H1 (cell line): ENCODE data around the gene DENND1A. TPM values are rescaled to one million over a fixed set of nuclear protein-coding genes. Genes with fewer than 3 reads are reported as not detected.

ENCODE experiments used
- CTCF ChIA-PET: fragments of 300-600 bp; sonication (Branson Sonifier 250); formaldehyde crosslinking; loops from one replicate; lab custom pipeline; 2021; ENCODE audit not compliant: partially characterized antibody; lab: Charles Lee
- POLR2A ChIA-PET: fragments of 300-600 bp; sonication (Branson Sonifier 250); formaldehyde crosslinking; loops from one replicate; lab custom pipeline; 2021; ENCODE audit warnings: inconsistent platforms; ENCODE audit not compliant: partially characterized antibody; lab: Charles Lee
- DNase-seq, 2 experiments: peaks; one replicate each; pipeline versions ENCODE4 v3.0.0 to v3.0.0-alpha.2; 2010 to 2022; ENCODE audit warnings: low spot score in 2 of 2, low read depth in 1 of 2, mixed read lengths in 1 of 2
- FAIRE-seq: peaks from 2 replicates; lab custom pipeline; 2011; peaks lifted over from hg19 to GRCh38; lab: Jason Lieb, UNC
- H2AFZ ChIP-seq: 2 replicates; pipeline ENCODE4 v1.8.1; 2012; ENCODE audit warnings: low read length, inconsistent platforms
- H2AK5ac ChIP-seq: 2 replicates; pipeline ENCODE4 v1.6.1; 2013; ENCODE audit warnings: low read depth, low read length
- H2BK120ac ChIP-seq: replicated peaks from 2 replicates; pipeline ENCODE3; 2013; ENCODE audit warnings: low read depth, low read length, inconsistent platforms
- H2BK12ac ChIP-seq: 2 replicates; pipeline ENCODE4 v1.6.1; 2013; ENCODE audit warnings: low read depth, low read length
- H2BK15ac ChIP-seq: 2 replicates; pipeline ENCODE4 v1.6.1; 2013; ENCODE audit warnings: low read length
- H2BK20ac ChIP-seq: 2 replicates; pipeline ENCODE4 v1.6.1; 2013; ENCODE audit warnings: low read length
- H2BK5ac ChIP-seq: 2 replicates; pipeline ENCODE4 v1.6.1; 2013; ENCODE audit warnings: low read depth, low read length
- H3K14ac ChIP-seq: 2 replicates; pipeline ENCODE4 v1.6.1; 2013; ENCODE audit warnings: inconsistent platforms; ENCODE audit not compliant: insufficient read length
- H3K18ac ChIP-seq: 2 replicates; pipeline ENCODE4 v1.6.1; 2013; ENCODE audit warnings: low read length; ENCODE audit errors: extremely low read depth
- H3K23ac ChIP-seq: 2 replicates; pipeline ENCODE4 v1.6.1; 2013; ENCODE audit warnings: inconsistent platforms; ENCODE audit not compliant: insufficient read length
- H3K23me2 ChIP-seq: 2 replicates; pipeline ENCODE4 v1.6.1; 2013; ENCODE audit warnings: low read depth, low read length
- H3K27ac ChIP-seq: 2 replicates; pipeline ENCODE4 v1.6.1; 2011; ENCODE audit warnings: low read depth, low read length, inconsistent platforms
- H3K27me3 ChIP-seq, 4 experiments: replicated peaks in 1 of 4; 1 replicate in 1 of 4; 2 replicates in 3 of 4; pipeline versions ENCODE4 v1.6.1 to v1.8.1; 2011 to 2013; ENCODE audit warnings: low read length in 3 of 4, mild to moderate bottlenecking in 3 of 4, inconsistent platforms in 2 of 4, mixed read lengths in 2 of 4, moderate library complexity in 1 of 4; ENCODE audit not compliant: control insufficient read depth in 3 of 4, insufficient read depth in 3 of 4; ENCODE audit errors: extremely low read depth in 1 of 4
- H3K36me3 ChIP-seq, 4 experiments: 2 replicates each; pipeline versions ENCODE4 v1.6.1 to v1.8.1; 2011 to 2013; ENCODE audit warnings: mild to moderate bottlenecking in 4 of 4, low read length in 3 of 4, moderate library complexity in 2 of 4, control low read depth in 1 of 4, inconsistent platforms in 1 of 4; ENCODE audit not compliant: insufficient read depth in 4 of 4, control insufficient read depth in 2 of 4
- H3K4ac ChIP-seq: replicated peaks from 2 replicates; pipeline ENCODE3; 2013; ENCODE audit warnings: low read length, low read depth, mixed read lengths, inconsistent platforms; ENCODE audit not compliant: insufficient read length
- H3K4me1 ChIP-seq, 4 experiments: replicated peaks in 1 of 4; 1 replicate in 1 of 4; 2 replicates in 3 of 4; pipeline versions ENCODE4 v1.6.1 to v1.8.1; 2011 to 2013; ENCODE audit warnings: low read length in 3 of 4, inconsistent platforms in 2 of 4, mixed read lengths in 1 of 4; ENCODE audit not compliant: insufficient read depth in 4 of 4, control insufficient read depth in 3 of 4
- H3K4me2 ChIP-seq, 2 experiments: 2 replicates each; pipeline versions ENCODE4 v1.6.1 to v1.8.1; 2011 to 2013; ENCODE audit warnings: low read depth in 2 of 2, low read length in 2 of 2, control low read depth in 1 of 2, inconsistent platforms in 1 of 2, mild to moderate bottlenecking in 1 of 2; ENCODE audit not compliant: insufficient read depth in 1 of 2
- H3K4me3 ChIP-seq, 4 experiments: fragments of 200-600, 300-600 bp in 1 of 4; sonication (generic), shearing (Covaris generic), sonication (Bioruptor Twin) in 1 of 4; 2 replicates each; pipeline versions ENCODE4 v1.5.1 to v1.8.1; 2011 to 2016; ENCODE audit warnings: low read length in 4 of 4, low read depth in 3 of 4, control low read depth in 2 of 4, inconsistent platforms in 2 of 4, mild to moderate bottlenecking in 2 of 4, mixed read lengths in 1 of 4, moderate library complexity in 1 of 4; ENCODE audit not compliant: insufficient read depth in 2 of 4; ENCODE audit errors: extremely low read depth in 1 of 4
- H3K56ac ChIP-seq: replicated peaks from 2 replicates; pipeline ENCODE3; 2013; ENCODE audit warnings: low read depth, mild to moderate bottlenecking, mixed read lengths, low read length, inconsistent platforms; ENCODE audit not compliant: insufficient read length
- H3K79me1 ChIP-seq: 2 replicates; pipeline ENCODE4 v1.6.1; 2013; ENCODE audit warnings: low read depth, low read length, control low read depth
- H3K79me2 ChIP-seq, 2 experiments: 2 replicates each; pipeline versions ENCODE4 v1.6.1 to v1.8.1; 2012 to 2013; ENCODE audit warnings: low read length in 2 of 2, mild to moderate bottlenecking in 2 of 2, inconsistent platforms in 1 of 2; ENCODE audit not compliant: insufficient read depth in 2 of 2, control insufficient read depth in 1 of 2
- H3K9ac ChIP-seq, 4 experiments: replicated peaks in 1 of 4; 1 replicate in 1 of 4; 2 replicates in 3 of 4; pipeline versions ENCODE4 v1.6.1 to v1.8.1; 2011 to 2013; ENCODE audit warnings: low read depth in 3 of 4, low read length in 3 of 4, control low read depth in 2 of 4, mild to moderate bottlenecking in 2 of 4, moderate library complexity in 2 of 4, inconsistent platforms in 1 of 4; ENCODE audit errors: extremely low read depth in 1 of 4
- H3K9me3 ChIP-seq, 2 experiments: 2 replicates each; pipeline versions ENCODE4 v1.6.1 to v1.8.1; 2012 to 2013; ENCODE audit warnings: mild to moderate bottlenecking in 2 of 2, moderate library complexity in 2 of 2, control low read depth in 1 of 2, inconsistent platforms in 1 of 2, low read depth in 1 of 2, low read length in 1 of 2, mixed read lengths in 1 of 2; ENCODE audit not compliant: insufficient read depth in 2 of 2
- H4K20me1 ChIP-seq, 2 experiments: replicated peaks in 1 of 2; 2 replicates each; pipeline versions ENCODE3 to v1.8.1; 2011 to 2013; ENCODE audit warnings: inconsistent platforms in 2 of 2, low read length in 2 of 2, mild to moderate bottlenecking in 1 of 2; ENCODE audit not compliant: insufficient read depth in 2 of 2, control insufficient read depth in 1 of 2
- H4K5ac ChIP-seq: 2 replicates; pipeline ENCODE4 v1.6.1; 2013; ENCODE audit warnings: low read length, low read depth, mixed read lengths, inconsistent platforms; ENCODE audit not compliant: insufficient read length
- H4K8ac ChIP-seq: 2 replicates; pipeline ENCODE4 v1.8.0; 2013; ENCODE audit warnings: mild to moderate bottlenecking, moderate library complexity, low read length, inconsistent platforms; ENCODE audit not compliant: insufficient read depth; ENCODE audit errors: extremely low read depth
- H4K91ac ChIP-seq: replicated peaks from 2 replicates; pipeline ENCODE3; 2013; ENCODE audit warnings: low read length, mixed read lengths, inconsistent platforms; ENCODE audit not compliant: insufficient read length
- BRCA1 ChIP-seq: IDR thresholded peaks from 2 replicates; pipeline ENCODE4 v1.6.1; 2012; ENCODE audit warnings: low read depth, low read length, improper control_type of control experiment
- CBX5 ChIP-seq: fragments of 300-800, 300-1000 bp; sonication (generic); IDR thresholded peaks from 2 replicates; pipeline ENCODE4 v1.7.1; 2016; ENCODE audit warnings: antibody characterized with exemption, low read length, low read depth
- CEBPB ChIP-seq: IDR thresholded peaks from 2 replicates; pipeline ENCODE4 v1.6.1; 2012; ENCODE audit warnings: low read depth, low read length
- CHD1 ChIP-seq: IDR thresholded peaks from 2 replicates; pipeline ENCODE4 v1.6.1; 2012; ENCODE audit warnings: low read depth, low read length, improper control_type of control experiment
- CHD2 ChIP-seq: IDR thresholded peaks from 2 replicates; pipeline ENCODE4 v1.6.1; 2012; ENCODE audit warnings: low read length, improper control_type of control experiment
- GABPA ChIP-seq: IDR thresholded peaks from 2 replicates; pipeline ENCODE4 v1.6.1; 2011; ENCODE audit warnings: mild to moderate bottlenecking, low read length, moderate library complexity, borderline replicate concordance; ENCODE audit not compliant: insufficient read depth
- HDAC6 ChIP-seq: IDR thresholded peaks from one replicate; pipeline ENCODE4 v1.7.1; 2012; ENCODE audit warnings: low read depth, mild to moderate bottlenecking, inconsistent platforms, low read length, moderate library complexity
- KDM4A ChIP-seq: IDR thresholded peaks from one replicate; pipeline ENCODE4 v1.7.1; 2012; ENCODE audit warnings: low read depth, mild to moderate bottlenecking, moderate library complexity, low read length, inconsistent platforms; ENCODE audit not compliant: severe bottlenecking
- RFX5 ChIP-seq: IDR thresholded peaks from 2 replicates; pipeline ENCODE4 v1.6.1; 2011; ENCODE audit warnings: low read depth, low read length, improper control_type of control experiment, borderline replicate concordance
- RNF2 ChIP-seq: fragments of 200-900, 300-1000 bp; sonication (generic); IDR thresholded peaks from 2 replicates; pipeline ENCODE4 v1.7.1; 2016; ENCODE audit warnings: borderline replicate concordance, low read depth, mild to moderate bottlenecking, antibody characterized with exemption, low read length; ENCODE audit not compliant: poor library complexity, severe bottlenecking; ENCODE audit errors: missing control alignments
- SAP30 ChIP-seq: fragments of 300-600 bp; sonication (generic); IDR thresholded peaks from 2 replicates; pipeline ENCODE4 v1.7.1; 2012; ENCODE audit warnings: low read length, moderate library complexity, mild to moderate bottlenecking, inconsistent platforms; ENCODE audit not compliant: insufficient read depth, insufficient replicate concordance
- WGBS, 2 experiments: shearing (Covaris generic) in 1 of 2; methylation state at CpG; one replicate each; pipeline versions ENCODE4 v1.1.6 to v1.1.7; 2013 to 2015; ENCODE audit warnings: low lambda C conversion rate in 2 of 2, mixed read lengths in 2 of 2, inconsistent platforms in 1 of 2, low coverage in 1 of 2, missing lambda C conversion rate in 1 of 2; ENCODE audit not compliant: insufficient replicate concordance in 2 of 2, insufficient coverage in 1 of 2, insufficient read length in 1 of 2; ENCODE audit errors: extremely low coverage in 1 of 2, missing lambda C conversion rate in 1 of 2; 5-methylcytosine and 5-hydroxymethylcytosine counted together
- polyA plus RNA-seq, 7 experiments: library from polyadenylated mRNA; depleted of rRNA in 3 of 7; stranded (reverse) in 5 of 7; unstranded in 2 of 7; fragments of >200 nt in 5 of 7; fragments of 200-250 nt in 2 of 7; gene quantifications; 1 replicate in 5 of 7; 2 replicates in 1 of 7; 4 replicates in 1 of 7; pipeline versions ENCODE4 v1.2.1 to v1.2.3, GENCODE V29; 2011 to 2013; ENCODE audit warnings: missing spikeins in 2 of 7, mixed read lengths in 2 of 7
- total RNA-seq: library from RNA; stranded (reverse); fragmentation: NEBNext Ultra II Directional; extraction: Animal tissue kit (Norgen Biotek cat#: 25700); gene quantifications from 2 replicates; pipeline ENCODE4 v1.2.1, GENCODE V29; 2021

DENND1A gene
- total and polyA plus RNA-seq, 2 of the 8 experiments (the other 6 are each of a cell fraction or from before 2014, with no cell fraction given): 24.1 to 26.4 TPM

DNA sequence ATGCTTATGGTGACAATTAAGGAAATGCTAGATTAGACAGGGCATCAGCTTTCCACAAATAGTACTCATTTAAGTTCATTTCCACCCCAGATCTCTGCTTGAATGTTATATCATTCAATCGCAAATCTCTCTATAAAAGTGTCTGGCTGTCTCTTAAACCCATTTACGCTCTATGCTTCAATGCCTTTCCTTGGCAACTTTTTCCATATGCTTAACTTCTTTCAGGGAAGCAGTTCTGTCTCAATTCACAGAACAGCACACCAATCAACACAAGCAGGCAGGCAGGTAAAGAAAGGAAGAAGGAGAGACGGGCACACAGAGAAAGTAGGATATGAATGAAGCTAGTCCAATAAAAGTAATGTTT lies 243.1 kb downstream of the DENND1A start:
- no peak overlapping the region for H3K14ac ChIP-seq
- no peak for TF ChIP-seq BRCA1
- no peak for TF ChIP-seq CEBPB
- no peak for TF ChIP-seq HDAC6
- no peak for TF ChIP-seq CHD1
- TF ChIP-seq SAP30: no peak
- TF ChIP-seq RNF2: no peak
- no peak for TF ChIP-seq GABPA
- TF ChIP-seq RFX5: no peak
- TF ChIP-seq CHD2: no peak
- TF ChIP-seq CBX5: no peak
- TF ChIP-seq KDM4A: no peak

More for the DNA sequence above, 243.1 kb downstream of the DENND1A start:
- DNase-seq: no peak
- Histone ChIP-seq H3K79me1 (no peaks in the 10 kb centered on the region; the same call in 1 of the 2 replicates), H2BK20ac (no peak overlapping the region), H3K56ac (no peak overlapping the region), H2AK5ac (no peak overlapping the region), H4K8ac (no peak overlapping the region), H3K27me3 (no peaks in the 10 kb centered on the region), H3K36me3 (no peaks in the 10 kb centered on the region), H2BK15ac (no peak overlapping the region), H3K9me3 (no peaks in the 10 kb centered on the region), H3K4me2 (no peak overlapping the region), H2BK5ac (no peak overlapping the region), H3K4me1 (peaks cover 0 to 3% (median 0%) of the 10 kb centered on the region in 4 experiments; a peak in 2 of 7 replicates), H3K4me3 (no peak overlapping the region), H3K79me2 (no peaks in the 10 kb centered on the region), H4K91ac (no peak overlapping the region), H3K27ac (no peak overlapping the region), H3K23me2 (no peaks in the 10 kb centered on the region), H3K4ac (no peak overlapping the region), H2AFZ (no peak overlapping the region), H3K23ac (no peak overlapping the region), H2BK120ac (no peak overlapping the region), H4K5ac (no peak overlapping the region), H2BK12ac (no peak overlapping the region), H4K20me1 (no peaks in the 10 kb centered on the region), H3K9ac (no peak overlapping the region), H3K18ac (no peak overlapping the region)
- CTCF ChIA-PET: interaction anchor here (0.6 kb wide), 2 partner anchors 388 to 1037 kb away, joined by 3 read pairs; no protein-coding TSS in a partner anchor
- no peak for FAIRE-seq
- WGBS, 2 experiments: 88% methylated on average over 3 of the region's 3 CpGs; no CpG with 5 or more reads in 1 of the 2 experiments
- POLR2A ChIA-PET: interaction anchor here (1.1 kb wide), 1 partner anchor 11 kb away, joined by 3 read pairs; no protein-coding TSS in a partner anchor
